Measurements from ENCODE around the gene CFAP91.

GRCh38 chr3:119658994-119659393 is 43.8 kb upstream of the CFAP91 start:
- no peak for TF ChIP-seq POLR2AphosphoS5 (IDR thresholded peaks at IDR 0.05)
- no peak for TF ChIP-seq POLR2A (IDR thresholded peaks at IDR 0.05; ENCODE audit: low read depth)
- TF ChIP-seq, protein P1, sequence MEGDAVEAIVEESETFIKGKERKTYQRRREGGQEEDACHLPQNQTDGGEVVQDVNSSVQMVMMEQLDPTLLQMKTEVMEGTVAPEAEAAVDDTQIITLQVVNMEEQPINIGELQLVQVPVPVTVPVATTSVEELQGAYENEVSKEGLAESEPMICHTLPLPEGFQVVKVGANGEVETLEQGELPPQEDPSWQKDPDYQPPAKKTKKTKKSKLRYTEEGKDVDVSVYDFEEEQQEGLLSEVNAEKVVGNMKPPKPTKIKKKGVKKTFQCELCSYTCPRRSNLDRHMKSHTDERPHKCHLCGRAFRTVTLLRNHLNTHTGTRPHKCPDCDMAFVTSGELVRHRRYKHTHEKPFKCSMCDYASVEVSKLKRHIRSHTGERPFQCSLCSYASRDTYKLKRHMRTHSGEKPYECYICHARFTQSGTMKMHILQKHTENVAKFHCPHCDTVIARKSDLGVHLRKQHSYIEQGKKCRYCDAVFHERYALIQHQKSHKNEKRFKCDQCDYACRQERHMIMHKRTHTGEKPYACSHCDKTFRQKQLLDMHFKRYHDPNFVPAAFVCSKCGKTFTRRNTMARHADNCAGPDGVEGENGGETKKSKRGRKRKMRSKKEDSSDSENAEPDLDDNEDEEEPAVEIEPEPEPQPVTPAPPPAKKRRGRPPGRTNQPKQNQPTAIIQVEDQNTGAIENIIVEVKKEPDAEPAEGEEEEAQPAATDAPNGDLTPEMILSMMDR (IDR thresholded peaks at IDR 0.05) = no peak
